Activated T-helper 9 cell treated with anti-CD3 and anti-CD28 coated beads, Interleukin-2, amount 50 U/mL, for 16 hours (primary cell): ENCODE measurements around the gene RPL37A.

ENCODE experiments used
- DNase-seq: peaks from one replicate; pipeline ENCODE4 v3.0.0-alpha.2; 2020; ENCODE audit warnings: low read depth

Gene RPL37A

DNA sequence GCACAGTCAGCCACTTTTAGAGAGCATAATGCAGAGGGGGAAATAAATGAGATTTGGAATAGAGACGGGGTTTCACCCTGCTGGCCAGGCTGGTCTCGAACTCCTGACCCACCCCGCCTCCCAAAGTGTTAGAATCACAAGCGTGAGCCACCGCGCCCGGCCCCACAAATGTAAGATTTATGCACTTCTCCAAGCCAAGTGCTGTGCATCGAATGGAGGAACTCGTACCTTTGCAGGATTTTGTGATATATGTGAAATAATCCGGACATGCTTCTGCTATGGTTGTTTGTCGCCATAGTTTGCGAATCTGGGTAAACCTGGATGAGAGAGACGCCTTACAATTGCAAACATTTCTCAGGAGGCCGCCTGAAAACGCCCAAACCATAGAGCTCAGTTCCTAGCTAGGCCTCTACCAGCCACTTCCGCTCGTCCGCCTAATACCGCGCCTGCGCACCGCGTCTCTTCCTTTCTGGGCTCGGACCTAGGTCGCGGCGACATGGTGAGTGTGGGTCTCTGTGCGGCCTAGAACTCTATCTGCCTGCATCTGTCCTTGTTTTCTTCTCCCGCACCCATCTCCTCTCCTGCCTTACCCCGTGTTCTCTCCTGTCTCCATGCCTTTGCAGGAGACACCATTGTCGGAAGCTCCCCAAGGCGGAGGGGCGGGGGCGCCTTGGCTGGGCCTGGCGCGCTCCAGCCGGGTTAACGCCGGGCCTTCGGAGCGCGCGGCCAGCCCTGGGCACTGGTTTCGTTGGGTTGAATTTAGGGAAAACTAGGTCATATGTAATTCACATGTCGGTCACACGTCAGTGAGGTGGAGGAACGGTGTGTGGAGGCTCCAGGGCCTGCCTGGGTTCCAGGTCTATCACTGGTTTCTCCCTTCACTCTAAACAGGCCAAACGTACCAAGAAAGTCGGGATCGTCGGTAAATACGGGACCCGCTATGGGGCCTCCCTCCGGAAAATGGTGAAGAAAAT, at the start of gene RPL37A:
RPL37A (plus strand) TSS at position 466 of the 974 bp plus-strand sequence; CDS start at position 497, 31 bp downstream.
- DNase-seq, result peak; percentile 82

DNA sequence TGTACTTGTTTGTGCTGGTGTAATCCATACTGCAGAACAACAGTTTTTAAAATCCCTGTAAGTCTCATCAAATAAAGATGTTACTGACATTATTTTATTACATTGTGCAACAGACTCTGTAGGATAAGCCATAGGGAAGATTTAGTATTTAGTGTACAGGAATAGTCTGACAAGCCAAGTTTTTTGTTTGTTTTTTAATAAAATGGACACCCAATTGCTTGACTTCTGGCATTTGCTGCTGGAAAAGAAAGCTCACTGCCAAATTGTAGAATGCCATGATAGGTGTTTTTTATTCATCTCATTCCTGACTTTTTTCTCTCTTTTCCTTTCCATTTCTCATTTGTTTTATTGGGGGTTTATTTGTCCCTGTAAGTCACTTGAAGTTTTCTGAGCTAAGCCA, 48.3 kb upstream of the RPL37A start:
- no peak for DNase-seq

DNA sequence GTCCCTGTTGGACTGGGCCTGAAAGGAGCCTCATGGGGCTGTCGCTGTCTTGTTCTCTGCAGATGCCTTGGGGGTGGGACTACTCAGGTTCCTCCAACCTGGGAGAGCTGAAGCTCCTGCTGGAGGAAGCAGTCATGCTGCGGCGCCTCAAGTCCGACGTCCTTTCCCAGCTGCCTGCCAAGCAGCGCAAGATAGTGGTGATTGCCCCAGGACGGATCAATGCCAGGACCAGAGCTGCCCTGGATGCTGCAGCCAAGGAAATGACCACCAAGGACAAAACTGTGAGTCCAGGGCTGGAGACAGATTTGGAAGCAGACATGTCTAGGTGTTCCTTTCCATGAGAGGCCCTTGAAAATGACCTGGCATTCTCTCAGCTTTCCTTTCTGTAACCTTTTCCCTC, 47.9 kb upstream of the RPL37A start:
- DNase-seq, result no peak

DNA sequence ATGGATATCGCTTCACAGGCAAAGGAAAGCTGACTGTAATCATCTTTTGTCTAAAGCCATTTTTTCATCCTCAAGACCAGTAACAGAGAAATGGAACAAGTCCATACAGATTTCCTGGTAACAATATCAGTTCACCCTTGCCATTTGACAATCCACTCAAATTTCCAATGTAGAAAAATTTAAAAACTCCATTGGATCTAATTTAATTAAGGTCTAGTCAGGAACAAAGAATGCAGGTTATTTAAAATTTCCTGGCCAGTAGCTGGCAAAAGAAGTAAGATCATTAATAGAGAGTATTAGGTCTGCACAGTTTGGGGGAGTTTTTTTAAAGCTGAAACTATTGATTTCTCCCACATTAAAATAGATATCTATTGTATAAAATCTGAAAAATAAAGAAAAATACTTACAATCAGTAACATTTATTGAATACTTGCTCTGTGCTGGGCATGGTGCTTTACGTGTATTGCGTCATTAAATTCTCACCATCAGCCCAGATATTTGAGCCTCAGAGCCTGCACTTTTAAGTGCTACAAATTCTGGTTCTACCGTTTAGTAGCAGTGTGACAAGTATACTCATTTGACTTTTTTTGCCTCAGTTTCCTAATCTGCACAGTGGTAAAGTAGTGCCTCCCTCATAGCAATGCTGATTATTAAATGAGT, 44.6 kb upstream of the RPL37A start:
- no peak for DNase-seq

DNA sequence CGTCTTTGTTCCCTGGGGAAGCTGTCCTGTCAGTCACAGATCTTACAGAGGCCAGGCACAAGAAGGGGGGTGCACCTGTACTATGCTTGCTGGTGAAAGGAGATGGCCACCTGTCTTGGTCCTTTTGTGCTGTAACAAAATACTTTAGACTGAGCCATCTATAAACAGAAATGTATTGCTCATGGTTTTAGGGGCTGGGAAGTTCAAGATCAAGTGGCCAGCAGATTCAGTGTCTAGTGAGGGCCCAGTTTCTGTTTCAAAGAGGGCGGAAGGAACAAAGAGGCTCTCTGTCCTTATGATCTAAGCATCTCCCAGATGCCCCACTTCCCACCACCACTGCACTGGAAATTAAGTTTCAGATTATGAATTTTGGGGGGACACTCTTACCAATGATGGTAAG, 35.5 kb upstream of the RPL37A start:
- no peak for DNase-seq

- DNase-seq, result no peak
These were observed 34.4 kb upstream of the RPL37A start for GRCh38 chr2:216464104-216464720.

DNA sequence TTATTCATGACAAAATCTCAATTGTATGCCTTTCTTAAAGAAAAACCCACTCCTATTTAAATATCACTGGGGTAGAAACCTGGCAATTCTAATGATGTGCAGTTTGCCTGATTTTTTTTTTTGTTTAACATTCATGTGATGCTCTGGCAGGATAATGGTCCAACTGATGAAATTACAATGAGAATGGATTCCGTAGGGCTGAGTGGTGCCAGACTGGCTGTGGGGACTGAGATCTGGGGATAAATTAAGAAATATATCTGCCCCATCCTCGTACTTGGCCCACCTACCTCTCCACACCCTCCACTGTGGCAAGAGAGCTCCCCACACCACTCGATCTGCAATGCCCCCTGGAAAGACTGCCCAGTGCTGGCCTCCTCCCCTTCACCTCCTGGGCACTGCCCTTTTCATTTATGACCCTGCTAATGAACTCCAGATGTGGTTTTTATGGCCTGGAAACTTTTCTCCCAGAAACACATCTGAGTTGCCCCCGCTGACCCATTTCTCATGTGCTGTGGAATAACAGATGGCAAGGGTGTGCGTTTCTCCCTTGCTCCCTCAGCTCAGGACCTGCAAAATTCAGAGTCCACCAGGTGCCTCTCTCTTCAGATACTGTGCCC, 33.0 kb upstream of the RPL37A start:
- DNase-seq, result no peak

DNA sequence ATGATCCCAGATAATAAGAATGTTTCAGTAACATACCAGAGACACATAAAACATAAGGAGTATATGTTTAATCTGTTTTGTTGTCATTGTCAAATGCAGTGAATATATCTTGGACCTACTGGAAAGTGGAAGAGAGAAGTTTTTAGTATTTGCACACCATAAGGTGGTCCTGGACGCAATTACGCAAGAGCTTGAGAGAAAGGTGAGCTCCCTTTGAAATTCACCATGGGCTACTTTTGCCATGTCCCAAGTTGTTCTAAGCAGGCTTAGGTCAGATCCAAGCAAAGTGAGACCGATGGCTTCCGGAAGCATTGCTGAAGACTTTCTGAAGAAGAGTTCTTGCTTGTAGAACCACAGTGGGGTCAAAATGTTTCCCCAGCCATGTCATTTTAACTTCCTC, 30.8 kb upstream of the RPL37A start:
- no peak for DNase-seq

- DNase-seq, result no peak
These were observed 29.0 kb upstream of the RPL37A start for GRCh38 chr2:216469661-216470060.

DNA sequence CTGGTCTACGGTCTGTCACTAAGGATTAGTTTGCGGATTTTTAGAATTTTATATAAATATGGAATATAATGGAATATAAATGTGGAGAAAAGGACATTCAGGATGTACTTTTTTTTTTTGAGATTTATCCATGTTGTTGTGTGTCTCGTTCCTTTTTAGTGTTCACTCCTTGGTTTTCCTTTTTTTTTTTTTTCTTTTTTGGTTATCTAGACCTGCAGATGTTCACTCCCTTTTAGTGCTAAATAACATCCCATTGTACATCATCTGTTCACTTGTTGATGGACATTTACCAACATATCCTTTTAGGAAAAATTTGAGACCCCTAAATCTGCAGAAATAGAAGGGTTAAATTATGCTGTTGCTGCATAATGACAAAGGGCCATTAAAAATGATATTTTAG, 25.5 kb upstream of the RPL37A start:
- no peak for DNase-seq

DNA sequence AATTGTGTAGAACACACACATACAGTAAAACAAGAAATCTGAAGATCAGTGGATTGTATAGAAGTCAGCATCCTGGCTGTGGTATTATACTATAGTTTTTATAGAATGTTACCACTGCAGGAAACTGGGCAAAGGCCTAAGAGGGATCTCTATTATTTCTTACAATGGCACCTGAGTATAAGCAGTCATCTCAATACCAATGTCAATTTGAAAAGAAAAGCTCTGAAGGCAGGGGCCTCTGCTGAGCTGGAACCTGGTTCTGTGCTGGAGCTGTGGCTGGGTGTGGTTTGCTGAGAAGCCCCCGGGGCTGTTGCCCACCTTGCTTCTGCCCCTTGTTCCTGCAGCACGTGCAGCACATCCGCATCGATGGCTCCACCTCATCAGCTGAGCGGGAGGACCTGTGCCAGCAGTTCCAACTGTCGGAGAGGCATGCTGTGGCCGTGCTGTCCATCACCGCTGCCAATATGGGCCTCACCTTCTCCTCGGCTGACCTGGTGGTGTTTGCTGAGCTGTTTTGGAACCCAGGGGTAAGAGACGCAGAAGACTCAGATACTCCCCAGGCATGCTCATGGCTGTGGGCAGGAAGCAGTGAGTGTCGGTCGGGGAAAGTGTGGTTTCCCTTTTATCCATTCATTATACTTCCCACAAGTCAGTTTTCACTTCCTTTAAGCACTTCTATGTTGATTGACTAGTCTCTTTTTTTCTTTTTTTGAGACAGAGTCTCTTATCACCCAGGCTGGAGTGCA, 23.5 kb upstream of the RPL37A start:
- DNase-seq, result no peak

- DNase-seq, result no peak
These were observed 22.9 kb upstream of the RPL37A start for GRCh38 chr2:216475767-216476166.

DNA sequence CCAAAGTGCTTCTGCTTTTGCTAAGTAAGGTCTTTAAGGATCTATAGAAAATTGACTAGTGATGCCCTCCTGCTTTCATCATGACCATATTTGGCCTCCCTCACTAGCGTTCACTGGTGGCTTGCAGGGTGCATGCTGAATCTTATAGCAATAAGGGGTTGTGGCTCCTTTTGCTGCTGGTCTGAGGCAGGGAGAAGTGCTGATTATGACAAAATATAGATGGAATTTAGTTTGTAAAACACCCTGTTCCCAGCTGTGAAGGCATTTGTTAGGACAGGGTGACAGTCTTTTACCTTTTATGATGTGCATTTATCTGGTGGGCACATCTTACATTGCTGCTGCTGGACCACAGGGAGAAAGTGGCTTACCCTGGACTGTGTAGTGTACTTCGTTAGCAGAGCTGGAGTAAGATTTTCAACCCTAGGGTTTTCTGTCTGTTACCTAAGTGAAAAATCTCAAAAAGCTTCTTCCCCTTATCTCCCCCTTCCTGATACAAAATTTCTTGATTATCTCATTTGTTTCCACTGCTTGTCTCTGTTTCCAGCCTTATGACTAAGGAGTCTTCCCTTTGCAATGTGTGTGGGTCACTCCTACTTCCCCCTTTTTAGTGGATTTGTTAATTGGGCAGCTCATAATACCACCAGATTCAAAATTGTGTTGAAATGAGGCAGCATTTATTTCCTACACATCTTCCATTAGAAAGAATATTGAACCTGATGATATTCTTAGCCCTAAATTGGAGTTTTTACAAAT, 21.2 kb upstream of the RPL37A start:
- DNase-seq, result no peak

GRCh38 chr2:216478151-216478550, 20.5 kb upstream of the RPL37A start:
- no peak for DNase-seq

GRCh38 chr2:216478791-216479190, 19.9 kb upstream of the RPL37A start:
- no peak for DNase-seq

GRCh38 chr2:216480221-216480620, 18.4 kb upstream of the RPL37A start:
- no peak for DNase-seq

- no peak for DNase-seq
These were observed 16.0 kb upstream of the RPL37A start for GRCh38 chr2:216482640-216483039.

- DNase-seq, result no peak
These were observed 13.4 kb upstream of the RPL37A start for GRCh38 chr2:216485237-216485636.

- DNase-seq, result no peak
These were observed 12.9 kb upstream of the RPL37A start for GRCh38 chr2:216485745-216486144.

DNA sequence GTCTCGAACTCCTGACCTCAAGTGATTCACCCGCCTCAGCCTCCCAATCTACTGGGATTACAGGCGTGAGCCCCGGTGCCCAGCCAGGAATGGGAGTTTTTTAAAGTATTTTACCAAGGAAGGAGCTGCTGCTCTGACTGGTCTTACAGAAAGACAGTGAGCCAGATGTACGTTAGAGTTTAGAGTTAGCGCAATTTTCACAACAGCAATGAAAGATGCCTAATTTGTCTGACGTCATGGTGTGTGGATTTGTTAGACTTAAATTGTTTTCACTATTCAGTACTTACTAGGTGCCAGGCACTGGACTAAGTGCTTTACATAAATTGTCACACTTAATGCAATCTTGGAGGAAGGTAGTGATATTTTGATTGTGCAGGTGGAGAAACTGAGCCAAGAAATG, 12.4 kb upstream of the RPL37A start:
- DNase-seq, result no peak

GRCh38 chr2:216486708-216487107, 11.9 kb upstream of the RPL37A start:
- DNase-seq, result no peak
